ENCODE data around the gene LARP7.
A peak's percentile ranks its signal among the peaks of the same experiment; 100 is the strongest.

The LARP7 gene

GRCh38 chr4:112706840-112707207 lies 69.9 kb downstream of the LARP7 start:
- no peaks in the 10 kb centered on the region for H3K79me2 ChIP-seq (ENCODE audit: low read length)
- peak overlapping the region; percentile 90 for H3K4me2 ChIP-seq (ENCODE audit: low read length)

More at GRCh38 chr4:112706840-112707207, 69.9 kb downstream of the LARP7 start:
- Histone ChIP-seq H3K9me3 (ENCODE audit: insufficient read depth, low read length) (no peaks in the 10 kb centered on the region), H3K27me3 (ENCODE audit: low read depth, low read length) (peaks cover 11% of the 10 kb centered on the region), H3K36me3 (replicated peaks; ENCODE audit: low read depth, low read length) (no peaks in the 10 kb centered on the region), H4K20me1 (ENCODE audit: insufficient read depth, low read length) (no peaks in the 10 kb centered on the region), H3K9ac (ENCODE audit: low read length) (peak overlapping the region; percentile 72), H3K4me3 (ENCODE audit: low read length) (peak overlapping the region; percentile 87), H3K4me1 (ENCODE audit: low read length) (peaks cover 19% of the 10 kb centered on the region), H3K27ac (ENCODE audit: low read length) (no peak overlapping the region), H2AFZ (ENCODE audit: low read depth, low read length) (peak overlapping the region; percentile 96)
- TF ChIP-seq CTCF (IDR thresholded peaks at IDR 0.05; ENCODE audit: low read depth, low read length) (no peak), EZH2phosphoT487 (IDR thresholded peaks at IDR 0.05; ENCODE audit: low read depth) (no peak)

All from OCI-LY3 (cell line).